GM19099 (cell line): Measurements from ENCODE around the gene CYP4V2.

Experiments
- POLR2A ChIP-seq: IDR thresholded peaks from 3 replicates; pipeline ENCODE4 v1.6.1; 2011; ENCODE audit warnings: low read depth; ENCODE audit not compliant: insufficient read length; ENCODE audit errors: extremely low read depth

CYP4V2 gene

DNA sequence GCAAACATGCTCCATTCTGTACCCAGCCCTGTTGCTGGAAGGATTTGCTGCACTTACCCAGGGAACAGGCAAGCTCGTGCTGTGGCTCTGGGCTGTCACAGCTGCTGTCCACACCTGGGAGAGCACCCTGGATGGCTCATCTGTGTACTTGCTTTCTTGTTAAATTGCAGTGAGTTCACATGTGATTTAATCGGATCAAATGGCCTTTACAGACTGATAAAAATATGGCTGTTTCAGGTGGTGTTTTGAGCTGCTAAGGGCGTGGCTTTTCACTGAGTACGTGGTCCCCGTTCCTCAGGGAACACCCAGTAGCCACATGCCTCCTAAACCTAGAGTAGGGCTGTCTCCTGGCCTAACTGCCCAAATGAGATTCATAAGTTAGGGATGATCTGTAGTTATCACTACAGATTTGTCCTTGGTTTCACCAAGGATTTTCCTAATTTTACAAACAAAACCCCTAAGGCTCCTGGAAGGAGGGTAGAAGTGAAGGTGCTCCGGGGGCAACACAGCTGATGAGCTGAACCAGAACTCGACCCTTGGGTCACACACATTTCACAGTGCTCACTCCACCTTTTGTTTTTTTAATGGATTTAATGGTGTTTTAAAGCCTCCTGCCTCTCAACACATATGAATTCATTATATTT lies 49.6 kb downstream of the CYP4V2 start:
- TF ChIP-seq POLR2A: no peak

DNA sequence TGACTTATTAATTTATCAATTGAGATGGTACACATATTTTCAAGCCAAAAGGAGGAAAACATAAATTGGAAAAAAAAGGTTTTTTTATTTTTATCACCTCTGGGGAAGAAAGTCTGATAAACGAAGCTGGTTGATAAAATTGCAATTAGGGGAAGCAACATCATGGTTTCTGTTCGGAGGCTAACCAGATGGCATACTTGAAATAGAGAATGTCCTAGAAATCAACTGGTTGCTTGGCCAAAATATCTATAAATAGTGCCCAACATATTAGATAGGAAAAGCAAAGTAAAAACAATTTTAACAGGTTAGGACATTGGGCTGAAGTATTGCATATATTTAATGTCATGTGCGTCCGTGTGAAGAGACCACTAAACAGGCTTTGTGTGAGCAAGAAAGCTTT lies 50.2 kb downstream of the CYP4V2 start:
- TF ChIP-seq POLR2A: no peak

DNA sequence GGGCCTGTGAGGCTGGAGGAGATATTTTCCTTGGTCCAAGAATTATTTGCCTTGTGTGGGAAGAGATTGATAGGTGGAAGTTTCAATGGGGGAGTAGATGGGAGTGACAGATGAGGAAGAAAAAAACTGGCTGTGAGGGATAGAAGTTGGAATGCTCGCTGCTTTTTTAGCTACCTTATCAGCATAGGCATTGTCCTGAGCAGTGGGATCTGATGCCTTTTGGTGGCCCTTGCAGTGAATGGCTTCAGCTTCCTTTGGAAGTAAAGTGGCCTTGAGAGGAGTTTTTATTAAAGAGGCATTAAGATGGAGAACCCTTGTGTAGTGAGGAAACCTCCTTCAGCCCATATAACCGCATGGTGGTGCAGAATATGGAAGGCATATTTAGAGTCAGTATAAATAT lies 52.0 kb downstream of the CYP4V2 start:
- no peak for TF ChIP-seq POLR2A

- TF ChIP-seq POLR2A: no peak
Measured at GRCh38 chr4:186244835-186245234, 53.5 kb downstream of the CYP4V2 start.

DNA sequence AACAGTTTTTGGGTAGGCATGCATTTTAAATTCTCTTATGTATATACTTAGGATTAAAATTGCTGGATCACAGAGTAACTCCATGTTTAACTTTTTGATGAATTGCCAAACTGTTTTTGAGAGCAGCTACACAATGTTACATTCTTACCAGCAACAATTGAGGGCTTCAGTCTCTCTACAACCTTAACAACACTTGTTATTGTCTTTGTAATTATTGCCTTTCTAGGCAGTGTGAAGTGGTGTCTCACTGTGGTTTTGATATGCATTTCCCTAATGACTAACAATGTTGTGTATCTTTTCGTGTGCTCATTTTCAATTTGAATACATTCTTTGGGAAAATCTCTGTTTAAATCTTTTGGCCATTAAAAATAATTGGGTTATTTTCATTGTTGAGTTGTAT lies 57.3 kb downstream of the CYP4V2 start:
- no peak for TF ChIP-seq POLR2A

- TF ChIP-seq POLR2A: no peak
Measured at GRCh38 chr4:186249785-186250754, 58.7 kb downstream of the CYP4V2 start.

- no peak for TF ChIP-seq POLR2A
Measured at GRCh38 chr4:186250760-186251159, 59.4 kb downstream of the CYP4V2 start.

- no peak for TF ChIP-seq POLR2A
Measured at GRCh38 chr4:186255122-186255521, 63.8 kb downstream of the CYP4V2 start.

GRCh38 chr4:186258216-186258811 lies 66.9 kb downstream of the CYP4V2 start:
- no peak for TF ChIP-seq POLR2A

- TF ChIP-seq POLR2A: no peak
Measured at GRCh38 chr4:186260117-186260503, 68.7 kb downstream of the CYP4V2 start.
